ENCODE results near the gene XYLT1.
"Not testable (repeated sequence)": the region's sequence is repeated elsewhere in the genome, so short reads cannot be mapped to it uniquely, and the experiment has no call there.

The XYLT1 gene

DNA sequence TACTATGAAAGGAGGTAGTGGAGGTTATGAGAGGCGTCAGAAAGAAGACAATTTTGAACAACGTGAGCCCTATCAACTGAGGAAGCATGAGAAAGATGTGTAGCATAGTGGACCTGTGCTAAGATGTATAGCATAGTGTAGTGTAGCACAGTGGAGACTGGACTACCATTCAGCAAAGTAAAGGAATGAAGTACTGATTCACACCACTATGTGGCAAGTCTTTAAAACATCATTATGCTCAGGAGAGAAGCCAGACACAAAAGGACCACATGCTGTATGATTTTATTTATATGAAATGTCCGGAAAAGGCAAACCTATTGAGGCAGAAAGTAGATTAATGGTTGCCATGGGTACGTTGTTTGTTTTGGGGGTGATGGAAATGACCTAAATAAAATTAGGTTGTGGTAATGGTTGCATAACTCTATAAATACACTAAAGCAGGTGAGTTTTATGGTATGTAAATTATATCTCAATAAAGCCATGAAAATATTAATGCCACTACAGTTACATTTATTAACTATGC, 20.4 kb upstream of the XYLT1 start:
- no peak for DNase-seq (ENCODE audit: low read depth)
- TF ChIP-seq, protein P1, sequence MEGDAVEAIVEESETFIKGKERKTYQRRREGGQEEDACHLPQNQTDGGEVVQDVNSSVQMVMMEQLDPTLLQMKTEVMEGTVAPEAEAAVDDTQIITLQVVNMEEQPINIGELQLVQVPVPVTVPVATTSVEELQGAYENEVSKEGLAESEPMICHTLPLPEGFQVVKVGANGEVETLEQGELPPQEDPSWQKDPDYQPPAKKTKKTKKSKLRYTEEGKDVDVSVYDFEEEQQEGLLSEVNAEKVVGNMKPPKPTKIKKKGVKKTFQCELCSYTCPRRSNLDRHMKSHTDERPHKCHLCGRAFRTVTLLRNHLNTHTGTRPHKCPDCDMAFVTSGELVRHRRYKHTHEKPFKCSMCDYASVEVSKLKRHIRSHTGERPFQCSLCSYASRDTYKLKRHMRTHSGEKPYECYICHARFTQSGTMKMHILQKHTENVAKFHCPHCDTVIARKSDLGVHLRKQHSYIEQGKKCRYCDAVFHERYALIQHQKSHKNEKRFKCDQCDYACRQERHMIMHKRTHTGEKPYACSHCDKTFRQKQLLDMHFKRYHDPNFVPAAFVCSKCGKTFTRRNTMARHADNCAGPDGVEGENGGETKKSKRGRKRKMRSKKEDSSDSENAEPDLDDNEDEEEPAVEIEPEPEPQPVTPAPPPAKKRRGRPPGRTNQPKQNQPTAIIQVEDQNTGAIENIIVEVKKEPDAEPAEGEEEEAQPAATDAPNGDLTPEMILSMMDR (IDR thresholded peaks at IDR 0.05; ENCODE audit: control insufficient read depth, insufficient read depth, low read depth, low read length, missing control alignments) = no peak
- H3K4me3 ChIP-seq (ENCODE audit: control insufficient read depth, low read depth, low read length) = no peak overlapping the region

DNA sequence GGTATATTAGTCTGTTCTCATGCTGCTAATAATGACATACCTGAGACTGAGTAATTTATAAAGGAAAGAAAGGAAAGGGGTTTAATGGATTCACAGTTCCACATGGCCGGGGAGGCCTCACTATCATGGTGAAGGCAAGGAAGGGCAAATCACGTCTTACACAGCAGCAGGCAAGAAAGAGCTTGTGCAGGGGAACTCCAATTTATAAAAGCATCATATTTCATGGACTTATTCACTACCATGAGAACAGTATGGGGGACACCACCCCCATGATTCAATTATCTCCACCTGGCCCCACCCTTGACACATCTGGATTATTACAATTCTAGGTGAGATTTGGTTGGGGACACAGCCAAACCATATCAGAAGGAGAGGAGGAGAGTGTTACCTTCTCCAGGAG, 17.7 kb upstream of the XYLT1 start:
- no peak overlapping the region for H3K4me3 ChIP-seq (ENCODE audit: control insufficient read depth, low read depth, low read length)
- no peak for DNase-seq (ENCODE audit: low read depth)
- TF ChIP-seq, protein P1 (IDR thresholded peaks at IDR 0.05; ENCODE audit: control insufficient read depth, insufficient read depth, low read depth, low read length, missing control alignments) = no peak

DNA sequence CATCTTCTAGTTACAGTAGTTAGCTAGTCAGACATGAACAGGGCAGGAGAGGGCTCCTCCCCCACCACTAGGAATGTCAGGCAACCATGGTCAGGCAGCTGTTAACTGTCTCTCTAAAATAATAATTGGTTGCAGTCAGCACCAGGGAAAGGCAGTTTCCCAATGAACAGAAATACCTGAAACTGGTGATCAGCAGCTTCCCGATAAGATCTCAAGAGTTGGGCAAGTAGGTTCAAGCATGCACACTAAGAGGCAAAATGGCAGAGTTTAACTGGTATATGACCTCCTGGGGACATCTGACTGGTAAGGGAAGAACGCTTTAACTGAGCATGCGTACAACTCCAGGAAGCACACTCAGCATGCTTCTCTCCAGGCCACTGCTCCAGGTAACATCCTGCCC, 12.6 kb upstream of the XYLT1 start:
- TF ChIP-seq, protein P1 (IDR thresholded peaks at IDR 0.05; ENCODE audit: control insufficient read depth, insufficient read depth, low read depth, low read length, missing control alignments) = no peak
- H3K4me3 ChIP-seq (ENCODE audit: control insufficient read depth, low read depth, low read length) = no peak overlapping the region
- DNase-seq (ENCODE audit: low read depth) = no peak

DNA sequence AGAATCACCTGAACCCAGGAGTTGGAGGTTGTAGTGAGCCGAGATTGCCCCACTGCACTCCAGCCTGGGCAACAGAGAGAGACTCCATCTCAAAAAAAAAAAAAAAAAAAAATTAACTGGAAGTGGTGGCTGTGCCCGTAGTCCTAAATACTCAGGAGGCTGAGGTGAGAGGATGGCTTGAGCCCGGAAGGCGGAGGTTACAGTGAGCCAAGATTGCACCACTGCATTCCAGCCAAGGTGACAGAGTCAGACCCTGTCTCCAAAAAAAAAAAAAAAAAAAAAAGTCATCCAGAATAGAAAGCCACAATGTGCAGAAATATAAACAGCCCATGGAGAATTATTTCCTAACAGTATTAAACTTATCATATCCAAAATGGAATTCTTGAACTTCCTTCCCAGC, 11.6 kb upstream of the XYLT1 start:
- not testable (repeated sequence) for H3K4me3 ChIP-seq (ENCODE audit: control insufficient read depth, low read depth, low read length); DNase-seq (ENCODE audit: low read depth)

DNA sequence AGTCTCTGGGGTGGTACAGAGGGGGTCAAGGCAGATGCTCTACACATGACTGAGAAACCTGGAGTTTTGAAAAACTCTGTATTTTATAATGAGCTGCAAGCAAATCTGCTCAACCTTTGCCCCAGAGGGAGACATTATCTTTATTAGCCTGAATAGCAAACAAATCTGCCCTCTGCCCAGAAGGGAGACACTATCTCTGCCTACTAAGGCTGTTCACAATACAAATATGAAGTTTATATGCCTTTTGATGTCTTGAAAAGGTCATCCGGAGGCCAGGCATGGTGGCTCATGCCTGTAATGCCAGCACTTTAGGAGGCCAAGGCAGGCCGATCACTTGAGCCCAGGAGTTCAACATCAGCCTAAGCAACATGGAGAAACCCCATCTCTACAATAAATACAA, 11.0 kb upstream of the XYLT1 start:
- TF ChIP-seq, protein P1 (IDR thresholded peaks at IDR 0.05; ENCODE audit: control insufficient read depth, insufficient read depth, low read depth, low read length, missing control alignments) = no peak
- DNase-seq (ENCODE audit: low read depth) = no peak
- H3K4me3 ChIP-seq (ENCODE audit: control insufficient read depth, low read depth, low read length) = no peak overlapping the region

DNA sequence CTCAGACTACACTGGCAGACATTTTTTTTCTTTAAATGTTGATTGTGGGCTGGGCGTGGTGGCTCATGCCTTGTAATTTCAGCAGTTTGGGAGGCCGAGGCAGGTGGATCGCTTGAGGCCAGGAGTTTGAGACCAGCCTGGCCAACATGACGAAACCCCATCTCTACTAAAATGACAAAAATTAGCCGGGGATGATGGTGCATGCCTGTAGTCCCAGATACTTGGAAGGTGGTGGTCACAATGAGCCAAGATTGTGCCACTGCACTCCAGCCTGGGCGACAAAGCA, 6.4 kb upstream of the XYLT1 start:
- not testable (repeated sequence) for H3K4me3 ChIP-seq (ENCODE audit: control insufficient read depth, low read depth, low read length); DNase-seq (ENCODE audit: low read depth)

DNA sequence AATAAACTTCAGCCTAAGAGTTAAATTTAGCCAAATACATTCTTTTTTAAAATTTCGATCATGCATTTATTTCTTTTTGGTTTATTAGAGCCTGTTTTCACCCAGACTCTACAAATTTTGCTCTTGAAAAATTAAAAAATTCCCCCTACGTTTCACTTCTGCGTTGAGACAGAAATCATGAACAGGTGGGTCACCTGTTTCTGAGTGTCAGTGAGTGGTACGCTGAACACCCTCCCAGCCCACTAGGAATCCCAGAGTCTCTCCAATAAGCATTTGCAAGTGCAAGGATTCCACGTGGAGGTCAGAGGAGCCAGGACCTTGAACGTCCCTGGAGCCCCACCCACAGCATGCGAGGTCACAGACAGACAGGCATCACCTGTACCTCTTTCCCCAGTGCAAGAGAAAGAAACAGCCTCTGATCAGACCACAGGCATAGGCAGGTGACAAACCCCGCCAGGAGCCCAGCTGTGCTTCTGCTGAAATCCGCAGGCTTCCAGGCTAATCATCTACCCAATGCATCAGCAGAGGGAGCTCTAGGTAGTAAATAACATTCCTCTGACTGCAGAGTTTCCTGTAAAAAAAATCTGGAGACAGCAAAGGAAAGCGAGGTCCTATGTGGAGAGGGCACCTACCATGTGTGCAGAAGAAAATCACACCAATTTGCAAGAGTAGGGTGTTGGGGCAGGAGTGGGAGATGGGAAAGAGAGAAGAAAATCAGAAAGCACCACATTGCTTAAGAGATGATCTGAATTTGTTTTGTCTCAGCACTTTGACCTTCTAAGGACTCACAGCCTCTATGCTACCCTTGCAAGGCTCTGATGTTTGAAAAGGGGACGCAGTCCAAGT, 5.9 kb upstream of the XYLT1 start:
- no peak overlapping the region for H3K4me3 ChIP-seq (ENCODE audit: control insufficient read depth, low read depth, low read length)
- no peak for DNase-seq (ENCODE audit: low read depth)
- TF ChIP-seq, protein P1 (IDR thresholded peaks at IDR 0.05; ENCODE audit: control insufficient read depth, insufficient read depth, low read depth, low read length, missing control alignments) = peak; percentile 76

DNA sequence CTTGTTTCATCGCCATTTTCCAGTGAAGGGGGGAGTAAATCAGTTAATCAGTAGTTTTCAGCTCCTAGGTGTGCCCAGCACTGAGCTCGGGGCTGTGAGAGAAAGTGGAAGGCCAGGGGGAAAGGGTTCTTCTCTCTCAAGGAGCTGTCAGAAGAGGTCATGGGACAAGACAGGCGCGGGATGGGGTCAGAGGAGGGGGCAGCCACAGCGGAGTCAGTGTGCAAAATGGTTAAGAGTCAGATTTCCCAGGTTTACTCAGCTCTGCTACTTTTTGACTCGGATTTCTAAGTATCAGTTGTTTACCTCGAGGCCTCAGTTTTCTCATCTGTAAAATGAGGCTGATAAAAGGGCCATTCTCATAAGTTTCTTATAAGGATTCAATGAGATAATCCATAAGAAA, 4.3 kb upstream of the XYLT1 start:
- TF ChIP-seq, protein P1 (IDR thresholded peaks at IDR 0.05; ENCODE audit: control insufficient read depth, insufficient read depth, low read depth, low read length, missing control alignments) = no peak
- no peak for DNase-seq (ENCODE audit: low read depth)

More for the DNA sequence above, 4.3 kb upstream of the XYLT1 start:
- no peak overlapping the region for H3K4me3 ChIP-seq (ENCODE audit: control insufficient read depth, low read depth, low read length)
